Measurements from ENCODE around the gene GREB1.

Gene GREB1

DNA sequence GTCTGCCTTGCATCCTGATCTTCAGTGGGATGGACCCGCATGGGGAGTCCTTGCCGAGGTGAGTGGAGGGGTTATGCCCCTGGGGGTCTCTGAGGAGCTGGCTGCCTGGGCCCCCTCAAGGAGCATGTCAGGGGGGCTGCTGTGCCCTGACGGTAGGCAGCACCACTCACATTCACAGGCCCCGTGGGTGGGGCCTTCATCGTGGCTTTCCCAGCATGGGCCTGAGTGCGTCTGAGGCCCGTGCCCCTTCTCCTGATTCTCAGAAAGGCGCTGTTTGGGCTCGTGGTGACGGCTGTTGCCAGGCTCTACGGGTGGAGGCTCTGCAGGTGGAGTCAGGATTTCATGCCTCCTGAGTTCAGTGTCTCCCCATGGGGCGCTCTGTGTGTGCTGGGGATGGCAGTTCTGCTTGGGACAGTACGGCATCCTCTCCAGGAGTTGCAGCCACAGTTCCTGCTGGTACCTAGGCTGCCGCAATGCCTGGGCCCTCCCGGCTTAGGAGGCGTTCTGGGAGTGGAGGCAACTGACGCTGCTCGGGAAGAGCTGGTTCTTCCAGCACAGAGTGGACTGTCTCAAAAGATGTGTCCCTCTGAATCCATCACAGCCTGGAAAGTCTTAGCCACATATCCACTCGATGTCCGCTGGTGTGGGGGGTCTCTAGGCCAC lies 78.8 kb downstream of the GREB1 start:
- DNase-seq: no peak

- DNase-seq: no peak
Measured at GRCh38 chr2:11613297-11613696, 79.5 kb downstream of the GREB1 start.

- DNase-seq: no peak
Measured at GRCh38 chr2:11615209-11615608, 81.4 kb downstream of the GREB1 start.

GRCh38 chr2:11616097-11616687 lies 82.3 kb downstream of the GREB1 start:
- DNase-seq: no peak

DNA sequence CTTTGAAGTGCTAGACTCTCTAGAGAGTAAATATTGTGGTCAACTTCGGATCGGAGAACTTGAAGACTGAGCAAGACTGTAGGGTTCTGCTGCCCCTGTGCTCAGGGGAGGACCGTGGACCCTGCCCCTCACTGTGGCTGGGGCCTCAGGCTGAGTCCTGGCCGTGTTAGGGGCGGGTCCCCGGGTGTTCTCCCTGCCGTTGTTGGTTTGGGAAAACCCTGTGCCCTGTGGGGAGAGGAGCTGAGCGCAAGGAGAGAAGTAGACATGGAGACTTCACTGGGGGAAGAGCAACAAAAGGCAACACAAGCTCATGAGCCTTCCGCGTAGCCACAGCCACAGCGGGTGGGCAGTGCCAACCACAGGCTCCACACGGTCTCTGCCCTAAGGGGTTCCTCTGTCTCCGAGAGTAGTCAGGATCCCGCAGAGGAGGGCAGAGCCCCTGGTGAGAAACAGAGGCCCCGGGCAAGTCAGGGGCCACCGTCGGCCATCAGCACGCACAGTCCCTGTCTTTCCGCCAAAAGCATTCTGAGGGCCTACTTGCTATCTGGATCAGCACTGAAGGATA lies 83.1 kb downstream of the GREB1 start:
- no peak for DNase-seq

- DNase-seq: no peak
Measured at GRCh38 chr2:11617527-11617926, 83.7 kb downstream of the GREB1 start.

DNA sequence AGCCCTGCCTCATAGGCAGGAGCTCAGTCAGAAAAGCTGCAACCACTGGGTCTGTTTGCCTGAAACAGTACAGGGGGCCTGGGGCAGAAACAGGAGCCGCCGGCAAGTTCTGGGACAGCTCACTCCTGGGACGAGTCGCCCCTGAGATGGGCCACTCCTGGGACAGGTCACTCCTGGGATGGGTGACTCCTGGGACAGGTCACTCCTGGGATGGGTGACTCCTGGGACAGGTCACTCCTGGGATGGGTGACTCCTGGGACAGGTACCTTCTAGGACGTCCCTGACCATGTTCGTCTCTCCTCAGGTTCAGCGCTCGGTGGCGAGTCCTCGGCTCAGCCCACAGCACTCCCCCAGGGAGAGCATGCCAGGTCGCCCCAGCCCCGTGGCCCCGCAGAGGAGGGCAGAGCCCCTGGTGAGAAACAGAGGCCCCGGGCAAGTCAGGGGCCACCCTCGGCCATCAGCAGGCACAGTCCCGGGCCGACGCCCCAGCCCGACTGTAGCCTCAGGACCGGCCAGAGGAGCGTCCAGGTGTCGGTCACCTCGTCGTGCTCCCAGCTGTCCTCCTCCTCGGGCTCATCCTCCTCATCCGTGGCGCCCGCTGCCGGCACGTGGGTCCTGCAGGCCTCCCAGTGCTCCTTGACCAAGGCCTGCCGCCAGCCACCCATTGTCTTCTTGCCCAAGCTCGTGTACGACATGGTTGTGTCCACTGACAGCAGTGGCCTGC lies 84.3 kb downstream of the GREB1 start:
- no peak for DNase-seq

DNA sequence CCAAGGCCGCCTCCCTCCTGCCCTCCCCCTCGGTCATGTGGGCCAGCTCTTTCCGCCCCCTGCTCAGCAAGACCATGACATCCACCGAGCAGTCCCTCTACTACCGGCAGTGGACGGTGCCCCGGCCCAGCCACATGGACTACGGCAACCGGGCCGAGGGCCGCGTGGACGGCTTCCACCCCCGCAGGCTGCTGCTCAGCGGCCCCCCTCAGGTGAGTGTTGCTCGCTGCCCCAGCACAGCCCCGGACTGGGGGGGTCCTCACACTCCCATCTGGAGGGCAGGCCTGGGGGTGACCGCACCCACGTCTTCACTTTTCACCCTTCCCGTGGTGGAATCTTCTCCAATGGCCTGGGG lies 84.8 kb downstream of the GREB1 start:
- no peak for DNase-seq

DNA sequence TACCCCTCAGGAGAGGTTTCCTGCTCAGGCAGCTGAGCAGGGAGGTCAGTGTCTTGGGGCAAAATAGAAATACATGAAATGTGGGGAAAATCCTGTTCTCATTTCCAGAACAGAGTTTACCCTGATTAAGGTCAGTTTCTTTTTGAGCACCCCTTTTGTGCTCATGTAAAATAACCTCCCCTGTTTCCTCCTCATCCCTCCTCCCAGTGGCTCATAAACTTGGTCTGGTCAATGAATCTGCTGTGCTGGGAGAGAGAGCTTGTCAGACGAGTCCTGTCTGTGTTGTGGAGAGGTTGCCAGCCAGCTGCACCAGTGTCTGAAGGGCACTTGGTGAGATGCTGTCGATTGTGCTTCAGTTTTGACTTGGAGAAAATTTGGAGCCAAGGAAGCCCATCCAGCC lies 87.6 kb downstream of the GREB1 start:
- no peak for DNase-seq

DNA sequence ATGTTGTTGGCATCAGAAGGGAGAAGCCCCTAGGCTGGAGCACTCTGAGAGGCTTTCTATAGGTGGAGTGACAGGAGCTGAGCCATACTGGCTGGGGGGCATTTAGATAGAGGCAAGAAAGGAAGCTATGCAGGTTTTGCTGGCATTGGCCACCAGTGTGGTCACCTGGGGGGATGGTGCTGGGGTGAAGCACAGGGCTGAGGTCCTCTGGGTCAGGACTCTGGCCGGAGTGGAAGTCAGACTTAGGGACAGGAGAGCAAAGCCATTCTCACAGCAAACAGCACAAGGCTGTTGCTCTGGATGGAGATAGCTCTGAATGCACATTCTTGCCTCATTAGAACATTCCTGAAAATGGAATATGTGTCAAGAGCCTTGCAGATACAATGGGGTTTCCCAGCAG lies 88.8 kb downstream of the GREB1 start:
- no peak for DNase-seq

DNA sequence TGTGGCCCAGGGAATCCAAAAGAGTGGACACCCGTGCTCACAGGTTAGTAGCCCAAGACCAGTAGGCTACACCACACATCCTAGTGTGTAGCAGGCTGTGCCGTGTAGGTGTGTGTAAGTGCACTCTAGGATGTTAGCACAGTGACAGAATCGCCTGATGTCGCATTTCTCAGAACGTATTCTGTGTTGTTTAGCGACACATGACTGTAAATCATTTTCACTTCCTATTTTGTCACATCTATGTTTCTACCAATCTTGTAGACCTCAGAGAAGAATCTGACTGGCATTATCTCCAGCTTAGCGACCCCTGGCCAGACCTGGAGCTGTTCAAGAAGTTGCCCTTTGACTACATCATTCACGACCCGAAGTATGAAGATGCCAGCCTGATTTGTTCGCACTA lies 91.0 kb downstream of the GREB1 start:
- no peak for DNase-seq

- no peak for DNase-seq
Measured at GRCh38 chr2:11625671-11626070, 91.8 kb downstream of the GREB1 start.

DNA sequence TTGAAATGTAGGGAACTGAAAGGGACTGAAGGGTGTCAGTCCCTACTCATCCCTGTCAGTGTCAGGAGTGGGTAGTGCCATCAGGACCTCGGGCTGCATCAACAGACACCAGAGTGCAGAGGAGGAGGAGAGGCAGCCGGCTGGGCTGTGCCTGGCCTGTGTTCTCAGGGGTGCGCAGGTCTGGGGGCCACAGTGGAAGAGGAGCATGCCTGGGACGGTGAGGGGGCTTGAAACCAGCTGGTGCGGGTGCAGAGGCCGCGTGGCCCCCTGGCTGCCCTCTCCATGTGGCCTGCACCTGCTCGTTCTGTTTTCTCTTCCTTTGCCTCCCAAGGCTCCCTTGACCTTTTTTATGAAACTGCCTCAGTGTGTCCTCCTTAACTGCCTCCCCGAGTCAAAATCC lies 94.8 kb downstream of the GREB1 start:
- DNase-seq: no peak

DNA sequence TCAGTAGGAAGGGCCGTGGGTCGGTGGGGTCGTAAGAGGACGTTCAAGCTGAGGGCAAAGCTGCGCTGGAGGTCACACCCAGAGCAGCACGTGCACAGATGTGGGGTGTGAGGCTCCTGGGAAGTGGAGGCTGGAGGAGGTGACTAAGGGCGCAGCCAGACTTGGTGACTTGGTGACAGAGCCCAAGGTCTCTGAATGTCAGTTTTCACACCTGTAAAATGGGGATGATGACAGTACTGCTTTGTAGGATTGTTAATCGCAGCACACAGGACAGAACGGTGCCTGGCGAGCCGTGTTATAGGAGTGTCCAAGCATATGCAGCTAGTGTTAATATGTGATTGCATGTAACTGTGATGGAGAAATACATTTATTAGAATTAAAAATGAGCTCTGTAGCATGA lies 95.4 kb downstream of the GREB1 start:
- no peak for DNase-seq

DNA sequence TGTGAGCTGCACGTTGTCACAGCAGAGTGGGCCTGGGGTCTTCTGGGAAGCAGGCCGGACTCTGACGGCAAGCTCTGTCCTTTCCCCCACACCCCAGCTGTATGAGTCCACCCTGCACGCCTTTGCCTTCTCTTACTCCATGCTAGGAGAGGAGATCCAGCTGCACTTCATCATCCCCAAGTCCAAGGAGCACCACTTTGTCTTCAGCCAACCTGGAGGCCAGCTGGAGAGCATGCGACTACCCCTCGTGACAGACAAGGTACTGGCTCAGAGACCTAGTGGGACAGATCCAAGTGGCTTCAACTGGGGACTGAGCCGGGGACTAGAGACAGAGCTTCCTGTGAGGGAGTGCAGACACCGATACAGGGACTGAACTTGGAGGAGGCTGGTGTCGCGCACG lies 96.0 kb downstream of the GREB1 start:
- DNase-seq: no peak

GRCh38 chr2:11630855-11631254 lies 97.0 kb downstream of the GREB1 start:
- DNase-seq: no peak

- no peak for DNase-seq
Measured at GRCh38 chr2:11631462-11631861, 97.6 kb downstream of the GREB1 start.

DNA sequence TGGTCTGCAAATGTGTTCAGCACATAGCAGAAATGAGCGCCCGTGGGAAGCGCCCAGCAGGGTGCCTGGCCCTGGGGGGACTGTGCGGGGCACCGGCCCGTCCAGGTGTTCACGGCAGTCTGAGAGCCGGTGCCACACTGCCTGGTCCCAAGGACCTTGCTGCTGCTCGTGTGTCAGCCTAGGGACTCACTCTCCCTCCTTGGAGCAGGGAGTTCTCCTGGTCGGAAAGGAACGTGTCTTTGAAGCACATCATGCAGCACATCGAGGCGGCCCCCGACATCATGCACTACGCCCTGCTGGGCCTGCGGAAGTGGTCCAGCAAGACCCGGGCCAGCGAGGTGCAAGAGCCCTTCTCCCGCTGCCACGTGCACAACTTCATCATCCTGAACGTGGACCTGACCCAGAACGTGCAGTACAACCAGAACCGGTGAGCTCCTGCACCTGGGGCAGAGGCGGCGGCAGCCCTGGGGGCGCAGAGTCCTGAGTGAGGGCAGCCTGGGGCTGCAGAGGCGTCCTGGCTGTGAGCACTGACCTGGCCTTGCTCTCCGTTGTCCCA lies 100.2 kb downstream of the GREB1 start:
- DNase-seq: no peak

- no peak for DNase-seq
Measured at GRCh38 chr2:11634584-11634983, 100.7 kb downstream of the GREB1 start.

DNA sequence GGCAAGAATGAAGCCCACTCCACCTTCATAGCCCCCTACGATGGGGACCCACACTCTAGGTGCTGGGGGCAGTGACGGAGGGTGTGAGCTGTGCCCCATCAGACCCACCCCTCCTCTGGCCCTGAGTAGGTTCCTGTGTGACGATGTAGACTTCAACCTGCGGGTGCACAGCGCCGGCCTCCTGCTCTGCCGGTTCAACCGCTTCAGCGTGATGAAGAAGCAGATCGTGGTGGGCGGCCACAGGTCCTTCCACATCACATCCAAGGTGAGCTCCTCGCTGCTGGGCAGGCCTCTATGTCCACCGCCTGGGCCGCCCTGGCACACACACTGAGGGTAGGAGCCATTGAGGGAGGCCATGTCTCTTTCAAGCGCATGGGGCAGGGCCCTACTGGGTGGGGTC lies 101.3 kb downstream of the GREB1 start:
- DNase-seq: no peak

DNA sequence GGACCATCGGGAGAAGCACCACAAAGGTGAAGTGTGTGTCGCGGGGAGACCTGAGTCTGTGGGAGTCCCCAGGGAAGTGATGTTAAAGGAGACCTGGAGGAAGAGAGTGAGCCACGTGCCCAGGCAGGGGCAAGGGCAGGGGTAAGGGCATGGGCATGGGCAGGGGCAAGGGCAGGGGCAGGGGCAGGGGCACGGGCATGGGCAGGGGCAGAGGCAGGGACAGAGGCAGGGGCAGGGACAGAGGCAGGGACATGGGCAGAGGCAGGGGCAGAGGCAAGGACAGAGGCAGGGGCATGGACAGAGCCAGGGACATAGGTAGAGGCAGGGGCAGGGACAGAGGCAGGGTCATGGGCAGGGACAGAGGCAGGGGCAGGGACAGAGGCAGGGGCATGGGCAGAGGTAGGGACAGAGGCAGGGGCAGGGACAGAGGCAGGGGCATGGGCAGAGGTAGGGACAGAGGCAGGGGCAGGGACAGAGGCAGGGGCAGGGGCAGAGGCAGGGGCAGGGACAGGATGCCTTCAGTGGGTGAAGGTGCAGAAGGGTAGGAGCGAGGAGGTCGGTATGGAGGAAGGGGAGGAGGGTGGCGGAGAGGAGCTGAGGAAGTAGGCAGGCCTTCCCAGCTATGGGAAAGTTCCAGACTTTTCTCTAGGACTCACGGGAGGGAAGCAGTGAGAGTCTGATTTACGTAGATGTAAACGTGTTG lies 102.9 kb downstream of the GREB1 start:
- DNase-seq: no peak

DNA sequence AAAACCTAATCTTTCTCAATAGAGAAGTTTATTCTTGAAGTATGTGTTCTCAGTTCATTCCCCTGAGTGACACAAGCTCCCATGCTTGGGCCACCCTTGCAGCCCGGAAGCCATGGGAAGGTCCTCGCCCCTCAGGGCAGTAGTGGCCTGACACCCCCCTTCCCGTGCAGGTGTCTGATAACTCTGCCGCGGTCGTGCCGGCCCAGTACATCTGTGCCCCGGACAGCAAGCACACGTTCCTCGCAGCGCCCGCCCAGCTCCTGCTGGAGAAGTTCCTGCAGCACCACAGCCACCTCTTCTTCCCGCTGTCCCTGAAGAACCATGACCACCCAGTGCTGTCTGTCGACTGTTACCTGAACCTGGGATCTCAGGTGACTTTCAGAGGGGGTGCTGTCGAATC lies 103.7 kb downstream of the GREB1 start:
- no peak for DNase-seq

GRCh38 chr2:11639503-11639902 lies 105.7 kb downstream of the GREB1 start:
- DNase-seq: no peak
